GM19239 (cell line): ENCODE data around the gene PPARGC1A.

Source experiments
- DNase-seq: peaks from one replicate; pipeline ENCODE4 v3.0.0; 2011; ENCODE audit warnings: low spot score; ENCODE audit not compliant: insufficient read length
- FAIRE-seq: peaks from 2 replicates; lab custom pipeline; 2011; peaks lifted over from hg19 to GRCh38; lab: Jason Lieb, UNC

The PPARGC1A gene

GRCh38 chr4:23915459-23916132 lies 25.7 kb upstream of the PPARGC1A start:
- DNase-seq (no peak), FAIRE-seq (no peak)

GRCh38 chr4:23911675-23912455 lies 22.0 kb upstream of the PPARGC1A start:
- DNase-seq (no peak), FAIRE-seq (no peak)

DNA sequence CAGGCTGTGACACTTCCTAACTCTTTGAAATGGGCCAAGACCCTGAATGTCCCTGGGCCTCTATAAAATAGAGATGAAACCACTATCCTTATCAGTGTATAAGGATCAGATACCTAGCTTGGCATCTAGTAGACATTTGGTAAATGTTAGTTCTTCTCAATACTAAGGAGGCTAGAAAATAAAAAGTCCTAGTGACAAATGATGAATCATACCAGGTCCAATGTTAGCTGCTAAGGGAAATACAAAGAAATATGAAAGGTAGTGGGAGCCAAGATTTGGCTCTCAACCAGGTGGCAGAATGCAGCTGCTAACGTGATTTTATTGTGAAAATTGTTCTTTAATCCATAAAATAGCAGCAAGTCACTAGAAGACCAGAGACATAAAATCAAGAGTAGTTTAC lies 19.8 kb upstream of the PPARGC1A start:
- FAIRE-seq (no peak), DNase-seq (no peak)

DNA sequence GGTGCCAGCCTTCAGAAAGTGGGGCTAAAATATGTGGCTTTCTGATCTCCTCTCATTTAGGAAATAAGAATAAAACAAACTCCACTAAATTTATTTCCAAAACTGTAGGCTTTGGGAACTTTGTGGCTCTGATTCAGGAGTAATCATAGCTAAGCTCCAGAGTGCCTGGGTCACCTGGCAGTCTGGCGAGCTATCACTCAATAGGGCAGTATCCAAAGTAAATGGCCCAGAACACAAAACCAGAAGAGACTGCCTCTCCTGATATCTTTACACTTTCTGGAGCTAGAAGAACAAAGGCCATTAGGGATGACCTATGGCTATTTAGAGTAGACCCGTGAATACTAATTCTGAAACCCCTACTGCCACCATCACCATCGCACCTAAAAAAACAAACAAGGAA lies 17.0 kb upstream of the PPARGC1A start:
- DNase-seq = no peak
- no peak for FAIRE-seq

GRCh38 chr4:23904639-23905071 lies 14.8 kb upstream of the PPARGC1A start:
- FAIRE-seq = no peak
- DNase-seq = no peak

DNA sequence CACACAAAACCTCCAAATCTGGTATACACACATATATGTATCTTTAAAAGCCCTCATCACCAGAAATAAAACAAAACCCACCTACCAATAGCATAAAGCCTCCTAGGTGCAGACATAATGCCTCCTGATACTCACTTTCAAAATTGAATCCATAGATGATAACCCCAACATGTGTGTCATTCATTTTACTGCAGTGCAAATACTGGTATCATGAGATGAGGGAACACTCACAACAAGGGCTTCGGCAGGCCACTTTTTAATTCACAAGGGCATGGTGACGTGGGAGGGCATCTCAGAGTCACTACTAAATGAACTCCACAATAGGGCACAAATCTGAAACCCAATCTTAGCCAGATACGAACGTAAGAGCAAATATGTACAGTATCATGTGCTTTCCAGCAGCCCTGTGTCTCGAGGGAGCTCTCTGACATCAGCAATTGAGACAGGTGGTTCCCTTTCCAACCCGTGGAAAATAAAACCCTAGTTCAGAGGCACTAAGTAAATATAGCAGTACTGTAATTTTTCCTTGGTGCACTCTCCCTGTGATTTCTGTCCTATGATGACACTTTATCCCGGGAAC lies 14.1 kb upstream of the PPARGC1A start:
- DNase-seq = no peak
- no peak for FAIRE-seq

- DNase-seq = no peak
- no peak for FAIRE-seq
Measured at GRCh38 chr4:23902222-23902804, 12.5 kb upstream of the PPARGC1A start.

DNA sequence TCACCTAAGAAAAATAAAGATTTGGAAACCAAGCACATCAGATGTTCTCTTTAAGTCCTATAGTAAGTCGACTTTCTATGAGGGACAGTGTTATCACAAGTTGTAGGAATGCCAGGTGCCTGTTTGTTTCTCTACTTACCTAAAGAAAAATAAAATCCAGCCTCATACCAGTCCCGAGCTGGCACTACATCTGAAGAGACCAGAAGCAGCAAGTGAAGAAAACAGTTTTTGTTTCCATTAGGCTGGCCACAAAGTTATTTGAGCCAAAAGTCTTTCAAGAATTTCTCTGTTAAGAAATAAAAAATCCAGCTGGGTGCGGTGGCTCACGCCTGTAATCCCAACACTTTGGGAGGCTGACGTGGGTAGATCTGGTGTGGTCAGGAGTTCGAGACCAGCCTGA lies 10.8 kb upstream of the PPARGC1A start:
- no peak for FAIRE-seq
- no peak for DNase-seq

GRCh38 chr4:23899565-23899964 lies 9.7 kb upstream of the PPARGC1A start:
- no peak for DNase-seq
- FAIRE-seq = no peak

- DNase-seq (no peak), FAIRE-seq (no peak)
Measured at GRCh38 chr4:23897564-23898109, 7.8 kb upstream of the PPARGC1A start.

- FAIRE-seq (no peak), DNase-seq (no peak)
Measured at GRCh38 chr4:23894021-23894420, 4.2 kb upstream of the PPARGC1A start.

- no peak for FAIRE-seq
- DNase-seq = no peak
Measured at GRCh38 chr4:23891064-23891421, 1.2 kb upstream of the PPARGC1A start.

- no peak for DNase-seq
- FAIRE-seq = no peak
Measured at GRCh38 chr4:23890369-23891063, 669 bp upstream of the PPARGC1A start.

GRCh38 chr4:23889391-23889790 lies 456 bp downstream of the PPARGC1A start:
- DNase-seq (no peak), FAIRE-seq (no peak)

GRCh38 chr4:23888421-23889319 lies 1.2 kb downstream of the PPARGC1A start:
- DNase-seq (no peak), FAIRE-seq (no peak)

DNA sequence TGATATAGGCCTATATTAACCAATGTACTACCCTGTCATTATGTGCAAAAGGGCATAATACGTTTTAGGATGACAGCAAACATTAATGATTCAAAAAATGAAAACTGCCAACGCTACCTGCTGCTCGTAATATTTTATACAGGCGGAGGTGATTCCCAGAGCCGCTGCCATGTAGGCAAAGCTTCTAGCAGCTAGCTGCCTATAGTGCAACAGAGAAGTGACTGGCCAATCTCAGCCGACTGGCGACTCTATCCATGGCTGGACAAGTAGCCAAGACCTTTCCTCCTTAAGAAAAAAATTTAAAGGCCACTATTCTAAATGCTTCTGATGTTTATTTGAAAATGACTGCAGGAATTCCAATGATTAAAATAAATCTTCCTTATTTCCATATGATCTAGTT lies 1.9 kb downstream of the PPARGC1A start:
- DNase-seq (no peak), FAIRE-seq (no peak)

DNA sequence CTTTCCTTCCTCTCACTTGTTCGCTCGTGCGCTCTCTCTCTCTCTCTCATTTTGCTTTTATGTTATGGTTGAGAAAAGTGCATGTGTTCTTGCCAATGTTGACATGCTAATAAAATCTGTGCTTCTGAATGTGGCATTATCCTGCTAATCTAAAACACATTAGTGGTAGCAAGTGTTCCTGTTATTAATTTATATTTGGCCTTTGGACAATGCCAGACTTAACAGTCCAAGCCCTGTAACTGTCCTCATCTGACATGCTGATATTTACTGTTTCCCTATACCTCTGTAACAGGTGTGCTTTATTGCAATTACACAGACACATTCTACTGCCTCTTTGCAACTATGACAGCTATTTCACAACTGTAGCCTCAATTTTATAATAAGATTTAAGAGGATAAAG lies 2.7 kb downstream of the PPARGC1A start:
- no peak for FAIRE-seq
- DNase-seq = no peak

- DNase-seq (no peak), FAIRE-seq (no peak)
Measured at GRCh38 chr4:23885943-23886590, 3.8 kb downstream of the PPARGC1A start.

GRCh38 chr4:23884741-23885140 lies 5.1 kb downstream of the PPARGC1A start:
- DNase-seq = no peak
- FAIRE-seq = no peak
